ENCODE data around the gene EFS. TPM values are rescaled to one million over a fixed set of nuclear protein-coding genes. Genes with fewer than 3 reads are reported as not detected.
A peak's percentile ranks its signal among the peaks of the same experiment; 100 is the strongest.

Gene EFS
- total RNA-seq, 2 experiments from 2014 or later: not detected

- ATAC-seq (no peak), DNase-seq (no peak)
- Mint-ChIP-seq H3K36me3 (no peaks in the 10 kb centered on the region), H3K27me3 (peaks cover 46% of the 10 kb centered on the region), H3K4me3 (no peak overlapping the region), H3K4me1 (peaks cover 10% of the 10 kb centered on the region), H3K9me3 (ENCODE audit: low read depth) (no peaks in the 10 kb centered on the region), H3K27ac (no peak overlapping the region)
- CTCF ChIA-PET: no interaction called here
Measured at GRCh38 chr14:23355871-23356435, 9.0 kb downstream of the EFS start.

GRCh38 chr14:23354990-23355389 lies 10.0 kb downstream of the EFS start:
- ATAC-seq (no peak), DNase-seq (no peak)
- Mint-ChIP-seq H3K27me3 (peaks cover 55% of the 10 kb centered on the region), H3K27ac (no peak overlapping the region), H3K4me1 (peaks cover 10% of the 10 kb centered on the region), H3K9me3 (ENCODE audit: low read depth) (no peaks in the 10 kb centered on the region), H3K4me3 (no peak overlapping the region), H3K36me3 (no peaks in the 10 kb centered on the region)
- CTCF ChIA-PET: interaction anchor here (1.3 to 1.6 kb wide), 2 partner anchors 25 to 26 kb away, joined by 5 to 6 read pairs; no protein-coding TSS in a partner anchor

- no peak overlapping the region for H3K27ac Mint-ChIP-seq
- DNase-seq (no peak), ATAC-seq (no peak)
- H3K27me3 Mint-ChIP-seq: peaks cover 57% of the 10 kb centered on the region
- no peaks in the 10 kb centered on the region for H3K36me3 Mint-ChIP-seq
- H3K4me1 Mint-ChIP-seq: peaks cover 10% of the 10 kb centered on the region
- H3K9me3 Mint-ChIP-seq (ENCODE audit: low read depth): no peaks in the 10 kb centered on the region
- H3K4me3 Mint-ChIP-seq: peak overlapping the region; percentile 55
- CTCF ChIA-PET: interaction anchor here (0.6 to 1.6 kb wide), 5 partner anchors 24 to 457 kb away, joined by 3 to 6 read pairs (median 3); no protein-coding TSS in a partner anchor
Measured at GRCh38 chr14:23353433-23353780, 11.6 kb downstream of the EFS start.

GRCh38 chr14:23352506-23353432 lies 12.2 kb downstream of the EFS start, which contains the start of gene SLC22A17:
Gene SLC22A17, minus strand, starts transcription at chr14:23352887.
- peak; percentile 54 for DNase-seq
- no peaks in the 10 kb centered on the region for H3K36me3 Mint-ChIP-seq
- no peaks in the 10 kb centered on the region for H3K9me3 Mint-ChIP-seq (ENCODE audit: low read depth)
- no peak within 1 kb of the TSS for H3K27ac Mint-ChIP-seq
- peaks cover 57% of the 10 kb centered on the region for H3K27me3 Mint-ChIP-seq
- CTCF ChIA-PET: interaction anchor here (0.6 to 1.3 kb wide), 4 partner anchors 28 to 458 kb away, joined by 3 read pairs; no protein-coding TSS in a partner anchor
- ATAC-seq: peak; percentile 82
- peaks cover 10% of the 10 kb centered on the region for H3K4me1 Mint-ChIP-seq
- peak within 1 kb of the TSS; percentile 55 for H3K4me3 Mint-ChIP-seq

GRCh38 chr14:23351681-23352505 lies 13.1 kb downstream of the EFS start:
- Mint-ChIP-seq H3K27ac (no peak overlapping the region), H3K4me3 (peak overlapping the region; percentile 55), H3K36me3 (no peaks in the 10 kb centered on the region), H3K27me3 (peaks cover 57% of the 10 kb centered on the region), H3K9me3 (ENCODE audit: low read depth) (no peaks in the 10 kb centered on the region), H3K4me1 (peaks cover 10% of the 10 kb centered on the region)
- peak; percentile 38 for ATAC-seq
- CTCF ChIA-PET: interaction anchor here (0.8 to 1.3 kb wide), 3 partner anchors 28 to 283 kb away, joined by 3 to 4 read pairs (median 3); no protein-coding TSS in a partner anchor
- DNase-seq: no peak

- Mint-ChIP-seq H3K36me3 (no peaks in the 10 kb centered on the region), H3K4me1 (peaks cover 12% of the 10 kb centered on the region), H3K9me3 (ENCODE audit: low read depth) (no peaks in the 10 kb centered on the region), H3K27me3 (peaks cover 35% of the 10 kb centered on the region), H3K27ac (no peak overlapping the region), H3K4me3 (no peak overlapping the region)
- DNase-seq: no peak
- CTCF ChIA-PET: interaction anchor here (1.0 kb wide), 1 partner anchor 31 kb away, joined by 3 read pairs; no protein-coding TSS in a partner anchor
- ATAC-seq: no peak
Measured at GRCh38 chr14:23349156-23349845, 15.7 kb downstream of the EFS start.

GRCh38 chr14:23348297-23348655 lies 16.7 kb downstream of the EFS start:
- H3K9me3 Mint-ChIP-seq (ENCODE audit: low read depth): no peaks in the 10 kb centered on the region
- peaks cover 27% of the 10 kb centered on the region for H3K27me3 Mint-ChIP-seq
- no peaks in the 10 kb centered on the region for H3K36me3 Mint-ChIP-seq
- CTCF ChIA-PET: interaction anchor here (0.9 kb wide), 1 partner anchor 26 kb away, joined by 3 read pairs; no protein-coding TSS in a partner anchor
- DNase-seq (no peak), ATAC-seq (no peak)
- no peak overlapping the region for H3K4me3 Mint-ChIP-seq
- H3K27ac Mint-ChIP-seq: no peak overlapping the region
- H3K4me1 Mint-ChIP-seq: peaks cover 11% of the 10 kb centered on the region

GRCh38 chr14:23347406-23348296 lies 17.3 kb downstream of the EFS start:
- H3K4me3 Mint-ChIP-seq: no peak overlapping the region
- H3K27ac Mint-ChIP-seq: no peak overlapping the region
- H3K4me1 Mint-ChIP-seq: peaks cover 8% of the 10 kb centered on the region
- DNase-seq: no peak
- ATAC-seq: no peak
- no peaks in the 10 kb centered on the region for H3K36me3 Mint-ChIP-seq
- CTCF ChIA-PET: interaction anchor here (0.9 kb wide), 1 partner anchor 26 kb away, joined by 3 read pairs; no protein-coding TSS in a partner anchor
- no peaks in the 10 kb centered on the region for H3K9me3 Mint-ChIP-seq (ENCODE audit: low read depth)
- peaks cover 24% of the 10 kb centered on the region for H3K27me3 Mint-ChIP-seq

GRCh38 chr14:23346693-23347405 lies 18.1 kb downstream of the EFS start:
- Mint-ChIP-seq H3K4me1 (peaks cover 8% of the 10 kb centered on the region), H3K4me3 (no peak overlapping the region), H3K27me3 (peaks cover 31% of the 10 kb centered on the region), H3K9me3 (ENCODE audit: low read depth) (no peaks in the 10 kb centered on the region), H3K27ac (no peak overlapping the region), H3K36me3 (no peaks in the 10 kb centered on the region)
- no peak for ATAC-seq
- CTCF ChIA-PET: interaction anchor here (1.2 to 2.2 kb wide), 3 partner anchors 13 to 227 kb away, joined by 4 to 5 read pairs (median 4); partner anchors contain the start of gene NGDN
- no peak for DNase-seq

- Mint-ChIP-seq H3K9me3 (ENCODE audit: low read depth) (no peaks in the 10 kb centered on the region), H3K27ac (no peak overlapping the region), H3K4me3 (no peak overlapping the region), H3K27me3 (peaks cover 28% of the 10 kb centered on the region), H3K36me3 (no peaks in the 10 kb centered on the region), H3K4me1 (peaks cover 3% of the 10 kb centered on the region)
- no peak for ATAC-seq
- CTCF ChIA-PET: interaction anchor here (0.9 to 2.6 kb wide), 5 partner anchors 12 to 226 kb away, joined by 3 to 7 read pairs (median 4); partner anchors contain the start of gene NGDN
- no peak for DNase-seq
Measured at GRCh38 chr14:23345987-23346692, 18.8 kb downstream of the EFS start.

- H3K27me3 Mint-ChIP-seq: peaks cover 21% of the 10 kb centered on the region
- no peak overlapping the region for H3K27ac Mint-ChIP-seq
- DNase-seq (no peak), ATAC-seq (no peak)
- H3K4me3 Mint-ChIP-seq: no peak overlapping the region
- peaks cover 3% of the 10 kb centered on the region for H3K36me3 Mint-ChIP-seq
- H3K9me3 Mint-ChIP-seq (ENCODE audit: low read depth): no peaks in the 10 kb centered on the region
- CTCF ChIA-PET: interaction anchor here (2.6 kb wide), 1 partner anchor 36 kb away, joined by 7 read pairs; no protein-coding TSS in a partner anchor
- H3K4me1 Mint-ChIP-seq: peaks cover 2% of the 10 kb centered on the region
Measured at GRCh38 chr14:23344481-23344880, 20.5 kb downstream of the EFS start.
